ENCODE data around the gene ZNF607. TPM values are rescaled to one million over a fixed set of nuclear protein-coding genes. Genes with fewer than 3 reads are reported as not detected.

ZNF607 gene
- polyA plus RNA-seq, 3 donors, result 0.41 to 0.49 TPM; not detected in 1

DNA sequence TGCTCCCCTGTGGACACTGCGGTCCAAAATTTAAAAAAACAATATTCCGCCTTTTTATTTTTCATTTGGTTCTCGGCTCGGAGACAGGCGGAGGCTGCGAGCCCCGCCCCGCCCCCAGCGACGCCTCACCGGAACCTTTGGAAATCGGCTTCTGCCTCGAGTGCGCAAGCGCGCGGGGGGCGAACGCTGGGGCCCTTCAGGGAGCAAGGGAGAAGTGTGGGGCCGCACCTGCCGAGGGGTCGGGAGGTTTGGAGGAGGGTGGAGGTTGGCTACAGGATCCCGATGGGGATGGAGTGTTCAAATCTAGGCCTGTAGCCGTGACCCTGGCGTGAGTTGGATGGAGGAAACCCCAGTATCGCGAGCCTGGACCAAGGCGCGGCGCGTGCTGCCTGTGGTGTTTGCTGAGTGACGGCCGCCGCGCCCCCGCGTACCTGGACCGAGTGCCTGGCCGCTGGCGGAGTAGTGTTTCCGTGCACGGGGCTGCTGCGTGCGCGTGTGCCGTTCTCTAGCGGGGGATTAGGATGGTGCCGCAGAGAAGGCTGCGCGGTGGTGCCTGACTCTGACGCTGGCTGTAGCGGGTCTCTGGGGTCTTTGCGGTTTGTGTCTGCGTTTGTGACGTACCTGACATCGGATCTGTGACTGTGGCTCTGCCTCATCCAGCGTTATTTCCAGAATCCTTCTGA is 63.7 kb downstream of the ZNF607 start:
- H4K20me1 ChIP-seq (ENCODE audit: insufficient read depth, low read length), result no peaks in the 10 kb centered on the region
- peak; percentile 33 to 55 (median 35) for DNase-seq
- Mint-ChIP-seq H3K36me3 (peaks cover 3 to 5% of the 10 kb centered on the region in 2 donors), H3K27me3 (ENCODE audit: low read depth in 3 of 3) (peaks cover 2 to 8% (median 3%) of the 10 kb centered on the region in 3 donors), H3K4me1 (peaks cover 23% of the 10 kb centered on the region), H3K9me3 (peaks cover 8 to 40% (median 27%) of the 10 kb centered on the region in 7 donors), H3K27ac (peak overlapping the region in 6 of 7 donors; percentile 67 to 88 (median 81)), H3K4me3 (peak overlapping the region; percentile 94 to 96)
- H2AFZ ChIP-seq (ENCODE audit: insufficient read depth, low read depth, low read length, poor library complexity, severe bottlenecking), result peak overlapping the region; percentile 93
- H3K27me3 ChIP-seq (ENCODE audit: control insufficient read depth in 2 of 2, insufficient read depth in 2 of 2, low read length in 2 of 2), result no peaks in the 10 kb centered on the region
- peak overlapping the region; percentile 51 to 87 (median 81) for H3K4me3 ChIP-seq (replicated peaks in 1 of 3; ENCODE audit: low read depth in 2 of 3, low read length in 3 of 3)
- under 1% methylated on average over 55 of the region's 57 CpGs for WGBS (ENCODE audit: insufficient coverage)
- TF ChIP-seq, protein P1, sequence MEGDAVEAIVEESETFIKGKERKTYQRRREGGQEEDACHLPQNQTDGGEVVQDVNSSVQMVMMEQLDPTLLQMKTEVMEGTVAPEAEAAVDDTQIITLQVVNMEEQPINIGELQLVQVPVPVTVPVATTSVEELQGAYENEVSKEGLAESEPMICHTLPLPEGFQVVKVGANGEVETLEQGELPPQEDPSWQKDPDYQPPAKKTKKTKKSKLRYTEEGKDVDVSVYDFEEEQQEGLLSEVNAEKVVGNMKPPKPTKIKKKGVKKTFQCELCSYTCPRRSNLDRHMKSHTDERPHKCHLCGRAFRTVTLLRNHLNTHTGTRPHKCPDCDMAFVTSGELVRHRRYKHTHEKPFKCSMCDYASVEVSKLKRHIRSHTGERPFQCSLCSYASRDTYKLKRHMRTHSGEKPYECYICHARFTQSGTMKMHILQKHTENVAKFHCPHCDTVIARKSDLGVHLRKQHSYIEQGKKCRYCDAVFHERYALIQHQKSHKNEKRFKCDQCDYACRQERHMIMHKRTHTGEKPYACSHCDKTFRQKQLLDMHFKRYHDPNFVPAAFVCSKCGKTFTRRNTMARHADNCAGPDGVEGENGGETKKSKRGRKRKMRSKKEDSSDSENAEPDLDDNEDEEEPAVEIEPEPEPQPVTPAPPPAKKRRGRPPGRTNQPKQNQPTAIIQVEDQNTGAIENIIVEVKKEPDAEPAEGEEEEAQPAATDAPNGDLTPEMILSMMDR (IDR thresholded peaks at IDR 0.05), result no peak
- peak overlapping the region; percentile 69 to 74 for H3K27ac ChIP-seq (ENCODE audit: low read depth in 1 of 2, low read length in 2 of 2)
- peaks cover 10% of the 10 kb centered on the region for H3K79me2 ChIP-seq (ENCODE audit: insufficient read depth, low read length)
- H3K9ac ChIP-seq (ENCODE audit: insufficient read depth, low read length, poor library complexity, severe bottlenecking), result peak overlapping the region; percentile 76
- no peaks in the 10 kb centered on the region for H3K36me3 ChIP-seq (replicated peaks in 1 of 2; ENCODE audit: control insufficient read depth in 1 of 2, insufficient read depth in 2 of 2, low read length in 2 of 2)
- peaks cover 19 to 22% of the 10 kb centered on the region in 2 donors for H3K4me1 ChIP-seq (ENCODE audit: control insufficient read depth in 1 of 2, insufficient read depth in 2 of 2, low read length in 2 of 2)
- peaks cover 14 to 21% of the 10 kb centered on the region in 2 donors for H3K9me3 ChIP-seq (replicated peaks in 1 of 2; ENCODE audit: control insufficient read depth in 1 of 2, insufficient read depth in 1 of 2, low read length in 2 of 2)
- H3K4me2 ChIP-seq (replicated peaks; ENCODE audit: extremely low read depth, low read length, poor library complexity, severe bottlenecking), result peak overlapping the region; percentile 82
- intact Hi-C loops (cut with micrococcal nuclease), result no loop called here

DNA sequence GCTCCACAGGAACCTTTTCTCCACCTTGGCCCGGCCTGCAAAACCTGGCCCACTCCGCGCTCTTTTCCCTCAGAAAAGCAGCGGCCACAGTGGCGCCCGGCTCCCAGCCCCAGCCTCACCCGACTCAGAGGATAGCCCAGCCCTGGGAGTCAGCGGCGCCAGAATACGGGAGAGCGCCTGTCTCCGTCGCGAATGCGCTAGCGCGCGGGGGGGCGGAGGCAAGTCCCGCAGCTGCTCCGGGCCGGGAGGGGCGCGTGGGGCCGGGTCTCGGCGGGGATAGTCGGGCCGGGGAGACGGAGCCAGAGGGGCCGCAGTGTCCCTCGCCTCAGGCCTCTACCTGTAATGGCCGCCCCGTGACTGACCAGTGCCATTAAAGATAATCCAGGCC is 64.3 kb downstream of the ZNF607 start, which contains the start of gene ZFP30:
Gene ZFP30, minus strand, starts transcription at position 165 of the 388 bp plus-strand sequence. CDS start 7,643 bp downstream, outside the sequence.
- peak within 1 kb of the TSS; percentile 50 to 88 (median 80) for H3K27ac Mint-ChIP-seq
- peak within 1 kb of the TSS; percentile 51 to 87 (median 81) for H3K4me3 ChIP-seq (replicated peaks in 1 of 3; ENCODE audit: low read depth in 2 of 3, low read length in 3 of 3)
- H3K27me3 ChIP-seq (ENCODE audit: control insufficient read depth in 2 of 2, insufficient read depth in 2 of 2, low read length in 2 of 2), result no peaks in the 10 kb centered on the region
- H3K9ac ChIP-seq (ENCODE audit: insufficient read depth, low read length, poor library complexity, severe bottlenecking), result peak within 1 kb of the TSS; percentile 76
- peak within 1 kb of the TSS; percentile 69 to 74 for H3K27ac ChIP-seq (ENCODE audit: low read depth in 1 of 2, low read length in 2 of 2)
- DNase-seq, result peak; percentile 13 to 59 (median 17)
- peaks cover 19 to 22% of the 10 kb centered on the region in 2 donors for H3K4me1 ChIP-seq (ENCODE audit: control insufficient read depth in 1 of 2, insufficient read depth in 2 of 2, low read length in 2 of 2)
- peak within 1 kb of the TSS; percentile 82 for H3K4me2 ChIP-seq (replicated peaks; ENCODE audit: extremely low read depth, low read length, poor library complexity, severe bottlenecking)
- H4K20me1 ChIP-seq (ENCODE audit: insufficient read depth, low read length), result no peaks in the 10 kb centered on the region
- H3K4me1 Mint-ChIP-seq, result peaks cover 23% of the 10 kb centered on the region
- H3K36me3 Mint-ChIP-seq, result peaks cover 3 to 10% of the 10 kb centered on the region in 2 donors
- H3K9me3 ChIP-seq (replicated peaks in 1 of 2; ENCODE audit: control insufficient read depth in 1 of 2, insufficient read depth in 1 of 2, low read length in 2 of 2), result peaks cover 14 to 21% of the 10 kb centered on the region in 2 donors
- H3K79me2 ChIP-seq (ENCODE audit: insufficient read depth, low read length), result peaks cover 10% of the 10 kb centered on the region
- H3K4me3 Mint-ChIP-seq, result peak within 1 kb of the TSS; percentile 94 to 96
- H3K27me3 Mint-ChIP-seq (ENCODE audit: low read depth in 3 of 3), result peaks cover 2 to 8% (median 3%) of the 10 kb centered on the region in 3 donors
- H3K9me3 Mint-ChIP-seq, result peaks cover 13 to 41% (median 26%) of the 10 kb centered on the region in 7 donors
- TF ChIP-seq, protein P1 (IDR thresholded peaks at IDR 0.05), result no peak
- intact Hi-C loops (cut with micrococcal nuclease), result no loop called here
- no peaks in the 10 kb centered on the region for H3K36me3 ChIP-seq (replicated peaks in 1 of 2; ENCODE audit: control insufficient read depth in 1 of 2, insufficient read depth in 2 of 2, low read length in 2 of 2)
- H2AFZ ChIP-seq (ENCODE audit: insufficient read depth, low read depth, low read length, poor library complexity, severe bottlenecking), result peak within 1 kb of the TSS; percentile 93
- WGBS (ENCODE audit: insufficient coverage), result 0% methylated on average over 33 of the region's 34 CpGs
